GM23338 (cell line): ENCODE results near the gene MBD2. TPM values are rescaled to one million over a fixed set of nuclear protein-coding genes. Genes with fewer than 3 reads are reported as not detected.

Experiments
- ATAC-seq: fragments of 200-7000 bp; cut with Tn5 transposase; 3 replicates; pipeline ENCODE4 v1.9.1; 2020
- DNase-seq: peaks from one replicate; pipeline ENCODE4 v3.0.0-alpha.2; 2015; ENCODE audit warnings: low spot score
- H2AFZ ChIP-seq: fragments of 200-600 bp; sonication (generic); 2 replicates; pipeline ENCODE4 v1.8.0; 2016; ENCODE audit warnings: antibody characterized with exemption, mild to moderate bottlenecking, moderate library complexity
- H3F3A ChIP-seq: fragments of 200-600 bp; sonication (generic); replicated peaks from 2 replicates; pipeline ENCODE4 v1.8.0; 2017; ENCODE audit warnings: antibody characterized with exemption, mixed run types, low read depth
- H3K27ac ChIP-seq: fragments of 200-600 bp; sonication (generic); 2 replicates; pipeline ENCODE4 v1.6.1; 2016; ENCODE audit warnings: low read depth
- H3K27me3 ChIP-seq: fragments of 200-600 bp; sonication (generic); 2 replicates; pipeline ENCODE4 v1.8.0; 2016; ENCODE audit warnings: mild to moderate bottlenecking, mixed run types, moderate library complexity; ENCODE audit not compliant: insufficient read depth
- H3K36me3 ChIP-seq: fragments of 200-600 bp; sonication (generic); 2 replicates; pipeline ENCODE4 v1.8.0; 2016; ENCODE audit warnings: mild to moderate bottlenecking; ENCODE audit not compliant: insufficient read depth
- H3K4me1 ChIP-seq: fragments of 200-600 bp; sonication (generic); 2 replicates; pipeline ENCODE4 v1.8.0; 2016; ENCODE audit warnings: mild to moderate bottlenecking, moderate library complexity; ENCODE audit not compliant: insufficient read depth
- H3K4me2 ChIP-seq: fragments of 200-600 bp; sonication (generic); 2 replicates; pipeline ENCODE4 v1.7.1; 2017; ENCODE audit warnings: mixed run types
- H3K4me3 ChIP-seq: fragments of 200-600 bp; sonication (generic); 2 replicates; pipeline ENCODE4 v1.6.1; 2016; ENCODE audit warnings: mixed run types
- H3K79me2 ChIP-seq: fragments of 200-600 bp; sonication (generic); replicated peaks from 2 replicates; pipeline ENCODE4 v1.8.0; 2017; ENCODE audit warnings: mild to moderate bottlenecking; ENCODE audit not compliant: insufficient read depth
- H3K9me2 ChIP-seq: fragments of 200-600 bp; sonication (generic); 2 replicates; pipeline ENCODE4 v1.8.0; 2017; ENCODE audit not compliant: insufficient read depth
- H4K20me1 ChIP-seq: fragments of 200-600 bp; sonication (generic); replicated peaks from 2 replicates; pipeline ENCODE4 v1.8.0; 2017; ENCODE audit warnings: mild to moderate bottlenecking; ENCODE audit not compliant: insufficient read depth
- H3K27ac Mint-ChIP-seq: 2 replicates; pipeline ENCODE4 v1.8.0; 2020; ENCODE audit warnings: inconsistent platforms, mild to moderate bottlenecking, moderate library complexity, mixed read lengths
- H3K27me3 Mint-ChIP-seq: 3 replicates; pipeline ENCODE4 v1.8.0; 2022; ENCODE audit warnings: low read depth, mild to moderate bottlenecking, moderate library complexity, mixed read lengths, inconsistent platforms; ENCODE audit not compliant: insufficient read depth, poor library complexity
- H3K36me3 Mint-ChIP-seq: 3 replicates; pipeline ENCODE4 v1.8.0; 2021; ENCODE audit warnings: low read depth, mild to moderate bottlenecking, inconsistent platforms, moderate library complexity, mixed read lengths
- H3K4me1 Mint-ChIP-seq: 3 replicates; pipeline ENCODE4 v1.8.0; 2020; ENCODE audit warnings: mild to moderate bottlenecking, inconsistent platforms, mixed read lengths
- H3K4me3 Mint-ChIP-seq: 3 replicates; pipeline ENCODE4 v1.8.0; 2021; ENCODE audit warnings: moderate library complexity, mild to moderate bottlenecking, inconsistent platforms, mixed read lengths
- H3K9me3 Mint-ChIP-seq: 3 replicates; pipeline ENCODE4 v1.8.0; 2020; ENCODE audit warnings: moderate library complexity, mild to moderate bottlenecking, inconsistent platforms, mixed read lengths
- CREB1 ChIP-seq: fragments of 250-450 bp; sonication (Bioruptor Pico); IDR thresholded peaks from 2 replicates; pipeline ENCODE4 v1.5.0; 2020; ENCODE audit warnings: low read depth, mild to moderate bottlenecking, moderate library complexity
- ETS1 ChIP-seq: IDR thresholded peaks from 2 replicates; pipeline ENCODE4 v1.6.1; 2016; ENCODE audit warnings: antibody characterized with exemption
- EZH2 ChIP-seq: fragments of 200-600 bp; sonication (generic); IDR thresholded peaks from one replicate; pipeline ENCODE4 v1.8.0; 2017; ENCODE audit warnings: antibody characterized with exemption, mild to moderate bottlenecking, low read depth; ENCODE audit not compliant: unreplicated experiment
- EZH2phosphoT487 ChIP-seq: fragments of 200-600 bp; sonication (generic); IDR thresholded peaks from one replicate; pipeline ENCODE4 v1.8.1; 2018; ENCODE audit warnings: antibody characterized with exemption; ENCODE audit not compliant: unreplicated experiment
- JUNB ChIP-seq: IDR thresholded peaks from one replicate; pipeline ENCODE4 v1.6.1; 2016; ENCODE audit warnings: antibody characterized with exemption; ENCODE audit not compliant: unreplicated experiment
- NANOG ChIP-seq: IDR thresholded peaks from 2 replicates; pipeline ENCODE4 v1.6.1; 2016; ENCODE audit warnings: antibody characterized with exemption, borderline replicate concordance
- POLR2AphosphoS5 ChIP-seq: IDR thresholded peaks from 2 replicates; pipeline ENCODE4 v1.6.1; 2016; ENCODE audit warnings: antibody characterized with exemption, low read depth
- STAT1 ChIP-seq: IDR thresholded peaks from one replicate; pipeline ENCODE4 v1.6.1; 2016; ENCODE audit warnings: antibody characterized with exemption; ENCODE audit not compliant: unreplicated experiment
- ZNF114 ChIP-seq: fragments of 250-450 bp; sonication (Bioruptor Pico); IDR thresholded peaks from 2 replicates; pipeline ENCODE4 v1.5.0; 2020; ENCODE audit warnings: mild to moderate bottlenecking, moderate library complexity
- ZNF331 ChIP-seq: fragments of 250-450 bp; sonication (Bioruptor Pico); IDR thresholded peaks from 2 replicates; pipeline ENCODE4 v1.5.0; 2020; ENCODE audit warnings: low read depth, mild to moderate bottlenecking, moderate library complexity
- polyA plus RNA-seq: library from polyadenylated mRNA; unstranded; fragments of >200 nt; fragmentation: Nextera tagmentation; extraction: Ambion mirVana; gene quantifications from 2 replicates; pipeline ENCODE4 v1.2.1, GENCODE V29; 2016
- total RNA-seq: library from RNA; depleted of rRNA; stranded (reverse); fragments of >200 nt; shearing (Covaris generic); gene quantifications from 2 replicates; pipeline ENCODE4 v1.2.3, GENCODE V29; 2014
- TF ChIP-seq, protein P1 (sequence below): IDR thresholded peaks from one replicate; pipeline ENCODE4 v1.6.1; 2018; ENCODE audit warnings: antibody characterized with exemption; ENCODE audit not compliant: unreplicated experiment
- TF ChIP-seq, protein P2 (sequence below), 2 experiments: fragments of 200-600 bp in 1 of 2; sonication (generic) in 1 of 2; conservative IDR thresholded peaks; 2 replicates each; pipeline versions ENCODE4 v1.5.1 to v1.6.1; 2016 to 2017; ENCODE audit warnings: antibody characterized with exemption in 2 of 2, low read depth in 2 of 2, mild to moderate bottlenecking in 2 of 2, moderate library complexity in 1 of 2
- TF ChIP-seq, protein P3 (sequence below): fragments of 250-450 bp; sonication (Bioruptor Pico); IDR thresholded peaks from 2 replicates; pipeline ENCODE4 v1.5.0; 2020; ENCODE audit warnings: mild to moderate bottlenecking, moderate library complexity

MBD2 gene
- total and polyA plus RNA-seq, 2 experiments from 2014 or later = 11.2 to 39.2 TPM

- H3K4me3 Mint-ChIP-seq = no peak overlapping the region
- no peak overlapping the region for H3K27ac Mint-ChIP-seq
- no peak overlapping the region for H3K4me3 ChIP-seq
- H3K9me2 ChIP-seq = no peaks in the 10 kb centered on the region
- no peaks in the 10 kb centered on the region for H3F3A ChIP-seq
- DNase-seq (no peak), ATAC-seq (no peak)
- H3K4me2 ChIP-seq = no peak overlapping the region
- no peaks in the 10 kb centered on the region for H4K20me1 ChIP-seq
- H3K79me2 ChIP-seq = 0 out of 2 replicates have a peak, but pooled peaks cover 3% of the 10 kb centered on the region
- H3K36me3 ChIP-seq = peaks cover 16% of the 10 kb centered on the region
- H3K27me3 ChIP-seq = no peaks in the 10 kb centered on the region
- H3K4me1 Mint-ChIP-seq = no peaks in the 10 kb centered on the region
- peaks cover 20% of the 10 kb centered on the region for H3K36me3 Mint-ChIP-seq
- H3K27ac ChIP-seq = no peak overlapping the region
- TF ChIP-seq JUNB (no peak), EZH2phosphoT487 (no peak), NANOG (no peak), ZNF114 (CRISPR knock-in tag) (no peak), CREB1 (CRISPR knock-in tag) (no peak), EZH2 (no peak), POLR2AphosphoS5 (no peak), ZNF331 (CRISPR knock-in tag) (no peak), ETS1 (no peak), STAT1 (no peak)
- TF ChIP-seq, protein P1, sequence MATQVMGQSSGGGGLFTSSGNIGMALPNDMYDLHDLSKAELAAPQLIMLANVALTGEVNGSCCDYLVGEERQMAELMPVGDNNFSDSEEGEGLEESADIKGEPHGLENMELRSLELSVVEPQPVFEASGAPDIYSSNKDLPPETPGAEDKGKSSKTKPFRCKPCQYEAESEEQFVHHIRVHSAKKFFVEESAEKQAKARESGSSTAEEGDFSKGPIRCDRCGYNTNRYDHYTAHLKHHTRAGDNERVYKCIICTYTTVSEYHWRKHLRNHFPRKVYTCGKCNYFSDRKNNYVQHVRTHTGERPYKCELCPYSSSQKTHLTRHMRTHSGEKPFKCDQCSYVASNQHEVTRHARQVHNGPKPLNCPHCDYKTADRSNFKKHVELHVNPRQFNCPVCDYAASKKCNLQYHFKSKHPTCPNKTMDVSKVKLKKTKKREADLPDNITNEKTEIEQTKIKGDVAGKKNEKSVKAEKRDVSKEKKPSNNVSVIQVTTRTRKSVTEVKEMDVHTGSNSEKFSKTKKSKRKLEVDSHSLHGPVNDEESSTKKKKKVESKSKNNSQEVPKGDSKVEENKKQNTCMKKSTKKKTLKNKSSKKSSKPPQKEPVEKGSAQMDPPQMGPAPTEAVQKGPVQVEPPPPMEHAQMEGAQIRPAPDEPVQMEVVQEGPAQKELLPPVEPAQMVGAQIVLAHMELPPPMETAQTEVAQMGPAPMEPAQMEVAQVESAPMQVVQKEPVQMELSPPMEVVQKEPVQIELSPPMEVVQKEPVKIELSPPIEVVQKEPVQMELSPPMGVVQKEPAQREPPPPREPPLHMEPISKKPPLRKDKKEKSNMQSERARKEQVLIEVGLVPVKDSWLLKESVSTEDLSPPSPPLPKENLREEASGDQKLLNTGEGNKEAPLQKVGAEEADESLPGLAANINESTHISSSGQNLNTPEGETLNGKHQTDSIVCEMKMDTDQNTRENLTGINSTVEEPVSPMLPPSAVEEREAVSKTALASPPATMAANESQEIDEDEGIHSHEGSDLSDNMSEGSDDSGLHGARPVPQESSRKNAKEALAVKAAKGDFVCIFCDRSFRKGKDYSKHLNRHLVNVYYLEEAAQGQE = no peak
- TF ChIP-seq, protein P2, sequence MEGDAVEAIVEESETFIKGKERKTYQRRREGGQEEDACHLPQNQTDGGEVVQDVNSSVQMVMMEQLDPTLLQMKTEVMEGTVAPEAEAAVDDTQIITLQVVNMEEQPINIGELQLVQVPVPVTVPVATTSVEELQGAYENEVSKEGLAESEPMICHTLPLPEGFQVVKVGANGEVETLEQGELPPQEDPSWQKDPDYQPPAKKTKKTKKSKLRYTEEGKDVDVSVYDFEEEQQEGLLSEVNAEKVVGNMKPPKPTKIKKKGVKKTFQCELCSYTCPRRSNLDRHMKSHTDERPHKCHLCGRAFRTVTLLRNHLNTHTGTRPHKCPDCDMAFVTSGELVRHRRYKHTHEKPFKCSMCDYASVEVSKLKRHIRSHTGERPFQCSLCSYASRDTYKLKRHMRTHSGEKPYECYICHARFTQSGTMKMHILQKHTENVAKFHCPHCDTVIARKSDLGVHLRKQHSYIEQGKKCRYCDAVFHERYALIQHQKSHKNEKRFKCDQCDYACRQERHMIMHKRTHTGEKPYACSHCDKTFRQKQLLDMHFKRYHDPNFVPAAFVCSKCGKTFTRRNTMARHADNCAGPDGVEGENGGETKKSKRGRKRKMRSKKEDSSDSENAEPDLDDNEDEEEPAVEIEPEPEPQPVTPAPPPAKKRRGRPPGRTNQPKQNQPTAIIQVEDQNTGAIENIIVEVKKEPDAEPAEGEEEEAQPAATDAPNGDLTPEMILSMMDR (conservative IDR thresholded peaks at IDR 0.05; ENCODE audit: low read depth in 2 of 2) = no peak
- TF ChIP-seq, protein P3, sequence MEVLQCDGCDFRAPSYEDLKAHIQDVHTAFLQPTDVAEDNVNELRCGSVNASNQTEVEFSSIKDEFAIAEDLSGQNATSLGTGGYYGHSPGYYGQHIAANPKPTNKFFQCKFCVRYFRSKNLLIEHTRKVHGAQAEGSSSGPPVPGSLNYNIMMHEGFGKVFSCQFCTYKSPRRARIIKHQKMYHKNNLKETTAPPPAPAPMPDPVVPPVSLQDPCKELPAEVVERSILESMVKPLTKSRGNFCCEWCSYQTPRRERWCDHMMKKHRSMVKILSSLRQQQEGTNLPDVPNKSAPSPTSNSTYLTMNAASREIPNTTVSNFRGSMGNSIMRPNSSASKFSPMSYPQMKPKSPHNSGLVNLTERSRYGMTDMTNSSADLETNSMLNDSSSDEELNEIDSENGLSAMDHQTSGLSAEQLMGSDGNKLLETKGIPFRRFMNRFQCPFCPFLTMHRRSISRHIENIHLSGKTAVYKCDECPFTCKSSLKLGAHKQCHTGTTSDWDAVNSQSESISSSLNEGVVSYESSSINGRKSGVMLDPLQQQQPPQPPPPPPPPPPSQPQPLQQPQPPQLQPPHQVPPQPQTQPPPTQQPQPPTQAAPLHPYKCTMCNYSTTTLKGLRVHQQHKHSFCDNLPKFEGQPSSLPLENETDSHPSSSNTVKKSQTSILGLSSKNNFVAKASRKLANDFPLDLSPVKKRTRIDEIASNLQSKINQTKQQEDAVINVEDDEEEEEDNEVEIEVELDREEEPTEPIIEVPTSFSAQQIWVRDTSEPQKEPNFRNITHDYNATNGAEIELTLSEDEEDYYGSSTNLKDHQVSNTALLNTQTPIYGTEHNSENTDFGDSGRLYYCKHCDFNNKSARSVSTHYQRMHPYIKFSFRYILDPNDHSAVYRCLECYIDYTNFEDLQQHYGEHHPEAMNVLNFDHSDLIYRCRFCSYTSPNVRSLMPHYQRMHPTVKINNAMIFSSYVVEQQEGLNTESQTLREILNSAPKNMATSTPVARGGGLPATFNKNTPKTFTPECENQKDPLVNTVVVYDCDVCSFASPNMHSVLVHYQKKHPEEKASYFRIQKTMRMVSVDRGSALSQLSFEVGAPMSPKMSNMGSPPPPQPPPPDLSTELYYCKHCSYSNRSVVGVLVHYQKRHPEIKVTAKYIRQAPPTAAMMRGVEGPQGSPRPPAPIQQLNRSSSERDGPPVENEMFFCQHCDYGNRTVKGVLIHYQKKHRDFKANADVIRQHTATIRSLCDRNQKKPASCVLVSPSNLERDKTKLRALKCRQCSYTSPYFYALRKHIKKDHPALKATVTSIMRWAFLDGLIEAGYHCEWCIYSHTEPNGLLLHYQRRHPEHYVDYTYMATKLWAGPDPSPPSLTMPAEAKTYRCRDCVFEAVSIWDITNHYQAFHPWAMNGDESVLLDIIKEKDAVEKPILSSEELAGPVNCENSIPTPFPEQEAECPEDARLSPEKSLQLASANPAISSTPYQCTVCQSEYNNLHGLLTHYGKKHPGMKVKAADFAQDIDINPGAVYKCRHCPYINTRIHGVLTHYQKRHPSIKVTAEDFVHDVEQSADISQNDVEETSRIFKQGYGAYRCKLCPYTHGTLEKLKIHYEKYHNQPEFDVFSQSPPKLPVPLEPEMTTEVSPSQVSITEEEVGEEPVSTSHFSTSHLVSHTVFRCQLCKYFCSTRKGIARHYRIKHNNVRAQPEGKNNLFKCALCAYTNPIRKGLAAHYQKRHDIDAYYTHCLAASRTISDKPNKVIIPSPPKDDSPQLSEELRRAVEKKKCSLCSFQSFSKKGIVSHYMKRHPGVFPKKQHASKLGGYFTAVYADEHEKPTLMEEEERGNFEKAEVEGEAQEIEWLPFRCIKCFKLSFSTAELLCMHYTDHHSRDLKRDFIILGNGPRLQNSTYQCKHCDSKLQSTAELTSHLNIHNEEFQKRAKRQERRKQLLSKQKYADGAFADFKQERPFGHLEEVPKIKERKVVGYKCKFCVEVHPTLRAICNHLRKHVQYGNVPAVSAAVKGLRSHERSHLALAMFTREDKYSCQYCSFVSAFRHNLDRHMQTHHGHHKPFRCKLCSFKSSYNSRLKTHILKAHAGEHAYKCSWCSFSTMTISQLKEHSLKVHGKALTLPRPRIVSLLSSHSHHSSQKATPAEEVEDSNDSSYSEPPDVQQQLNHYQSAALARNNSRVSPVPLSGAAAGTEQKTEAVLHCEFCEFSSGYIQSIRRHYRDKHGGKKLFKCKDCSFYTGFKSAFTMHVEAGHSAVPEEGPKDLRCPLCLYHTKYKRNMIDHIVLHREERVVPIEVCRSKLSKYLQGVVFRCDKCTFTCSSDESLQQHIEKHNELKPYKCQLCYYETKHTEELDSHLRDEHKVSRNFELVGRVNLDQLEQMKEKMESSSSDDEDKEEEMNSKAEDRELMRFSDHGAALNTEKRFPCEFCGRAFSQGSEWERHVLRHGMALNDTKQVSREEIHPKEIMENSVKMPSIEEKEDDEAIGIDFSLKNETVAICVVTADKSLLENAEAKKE (CRISPR knock-in tag) = no peak
- no peak overlapping the region for H2AFZ ChIP-seq
- H3K9me3 Mint-ChIP-seq = no peaks in the 10 kb centered on the region
- H3K27me3 Mint-ChIP-seq = no peaks in the 10 kb centered on the region
- H3K4me1 ChIP-seq = no peaks in the 10 kb centered on the region
These were observed 26.6 kb downstream of the MBD2 start for GRCh38 chr18:54197747-54198411.
